GM23338 (cell line): ENCODE data around the gene ITGA1. TPM values are rescaled to one million over a fixed set of nuclear protein-coding genes. Genes with fewer than 3 reads are reported as not detected.

ENCODE experiments used
- ATAC-seq: fragments of 200-7000 bp; cut with Tn5 transposase; 3 replicates; pipeline ENCODE4 v1.9.1; 2020
- DNase-seq: peaks from one replicate; pipeline ENCODE4 v3.0.0-alpha.2; 2015; ENCODE audit warnings: low spot score
- H2AFZ ChIP-seq: fragments of 200-600 bp; sonication (generic); 2 replicates; pipeline ENCODE4 v1.8.0; 2016; ENCODE audit warnings: antibody characterized with exemption, mild to moderate bottlenecking, moderate library complexity
- H3F3A ChIP-seq: fragments of 200-600 bp; sonication (generic); replicated peaks from 2 replicates; pipeline ENCODE4 v1.8.0; 2017; ENCODE audit warnings: antibody characterized with exemption, mixed run types, low read depth
- H3K27ac ChIP-seq: fragments of 200-600 bp; sonication (generic); 2 replicates; pipeline ENCODE4 v1.6.1; 2016; ENCODE audit warnings: low read depth
- H3K27me3 ChIP-seq: fragments of 200-600 bp; sonication (generic); 2 replicates; pipeline ENCODE4 v1.8.0; 2016; ENCODE audit warnings: mild to moderate bottlenecking, mixed run types, moderate library complexity; ENCODE audit not compliant: insufficient read depth
- H3K36me3 ChIP-seq: fragments of 200-600 bp; sonication (generic); 2 replicates; pipeline ENCODE4 v1.8.0; 2016; ENCODE audit warnings: mild to moderate bottlenecking; ENCODE audit not compliant: insufficient read depth
- H3K4me1 ChIP-seq: fragments of 200-600 bp; sonication (generic); 2 replicates; pipeline ENCODE4 v1.8.0; 2016; ENCODE audit warnings: mild to moderate bottlenecking, moderate library complexity; ENCODE audit not compliant: insufficient read depth
- H3K4me2 ChIP-seq: fragments of 200-600 bp; sonication (generic); 2 replicates; pipeline ENCODE4 v1.7.1; 2017; ENCODE audit warnings: mixed run types
- H3K4me3 ChIP-seq: fragments of 200-600 bp; sonication (generic); 2 replicates; pipeline ENCODE4 v1.6.1; 2016; ENCODE audit warnings: mixed run types
- H3K79me2 ChIP-seq: fragments of 200-600 bp; sonication (generic); replicated peaks from 2 replicates; pipeline ENCODE4 v1.8.0; 2017; ENCODE audit warnings: mild to moderate bottlenecking; ENCODE audit not compliant: insufficient read depth
- H3K9me2 ChIP-seq: fragments of 200-600 bp; sonication (generic); 2 replicates; pipeline ENCODE4 v1.8.0; 2017; ENCODE audit not compliant: insufficient read depth
- H4K20me1 ChIP-seq: fragments of 200-600 bp; sonication (generic); replicated peaks from 2 replicates; pipeline ENCODE4 v1.8.0; 2017; ENCODE audit warnings: mild to moderate bottlenecking; ENCODE audit not compliant: insufficient read depth
- H3K27ac Mint-ChIP-seq: 2 replicates; pipeline ENCODE4 v1.8.0; 2020; ENCODE audit warnings: inconsistent platforms, mild to moderate bottlenecking, moderate library complexity, mixed read lengths
- H3K27me3 Mint-ChIP-seq: 3 replicates; pipeline ENCODE4 v1.8.0; 2022; ENCODE audit warnings: low read depth, mild to moderate bottlenecking, moderate library complexity, mixed read lengths, inconsistent platforms; ENCODE audit not compliant: insufficient read depth, poor library complexity
- H3K36me3 Mint-ChIP-seq: 3 replicates; pipeline ENCODE4 v1.8.0; 2021; ENCODE audit warnings: low read depth, mild to moderate bottlenecking, inconsistent platforms, moderate library complexity, mixed read lengths
- H3K4me1 Mint-ChIP-seq: 3 replicates; pipeline ENCODE4 v1.8.0; 2020; ENCODE audit warnings: mild to moderate bottlenecking, inconsistent platforms, mixed read lengths
- H3K4me3 Mint-ChIP-seq: 3 replicates; pipeline ENCODE4 v1.8.0; 2021; ENCODE audit warnings: moderate library complexity, mild to moderate bottlenecking, inconsistent platforms, mixed read lengths
- H3K9me3 Mint-ChIP-seq: 3 replicates; pipeline ENCODE4 v1.8.0; 2020; ENCODE audit warnings: moderate library complexity, mild to moderate bottlenecking, inconsistent platforms, mixed read lengths
- CREB1 ChIP-seq: fragments of 250-450 bp; sonication (Bioruptor Pico); IDR thresholded peaks from 2 replicates; pipeline ENCODE4 v1.5.0; 2020; ENCODE audit warnings: low read depth, mild to moderate bottlenecking, moderate library complexity
- ETS1 ChIP-seq: IDR thresholded peaks from 2 replicates; pipeline ENCODE4 v1.6.1; 2016; ENCODE audit warnings: antibody characterized with exemption
- EZH2phosphoT487 ChIP-seq: fragments of 200-600 bp; sonication (generic); IDR thresholded peaks from one replicate; pipeline ENCODE4 v1.8.1; 2018; ENCODE audit warnings: antibody characterized with exemption; ENCODE audit not compliant: unreplicated experiment
- JUNB ChIP-seq: IDR thresholded peaks from one replicate; pipeline ENCODE4 v1.6.1; 2016; ENCODE audit warnings: antibody characterized with exemption; ENCODE audit not compliant: unreplicated experiment
- POLR2AphosphoS5 ChIP-seq: IDR thresholded peaks from 2 replicates; pipeline ENCODE4 v1.6.1; 2016; ENCODE audit warnings: antibody characterized with exemption, low read depth
- STAT1 ChIP-seq: IDR thresholded peaks from one replicate; pipeline ENCODE4 v1.6.1; 2016; ENCODE audit warnings: antibody characterized with exemption; ENCODE audit not compliant: unreplicated experiment
- ZNF114 ChIP-seq: fragments of 250-450 bp; sonication (Bioruptor Pico); IDR thresholded peaks from 2 replicates; pipeline ENCODE4 v1.5.0; 2020; ENCODE audit warnings: mild to moderate bottlenecking, moderate library complexity
- ZNF462 ChIP-seq: fragments of 250-450 bp; sonication (Bioruptor Pico); IDR thresholded peaks from 2 replicates; pipeline ENCODE4 v1.5.0; 2020; ENCODE audit warnings: mild to moderate bottlenecking, moderate library complexity
- polyA plus RNA-seq: library from polyadenylated mRNA; unstranded; fragments of >200 nt; fragmentation: Nextera tagmentation; extraction: Ambion mirVana; gene quantifications from 2 replicates; pipeline ENCODE4 v1.2.1, GENCODE V29; 2016
- total RNA-seq: library from RNA; depleted of rRNA; stranded (reverse); fragments of >200 nt; shearing (Covaris generic); gene quantifications from 2 replicates; pipeline ENCODE4 v1.2.3, GENCODE V29; 2014

The ITGA1 gene
- total and polyA plus RNA-seq, 2 experiments from 2014 or later = 1.8 to 4.9 TPM

- TF ChIP-seq ZNF462 (CRISPR knock-in tag) (no peak), CREB1 (CRISPR knock-in tag) (no peak)
These were observed 4.3 kb upstream of the ITGA1 start (continued) for GRCh38 chr5:52783226-52783959.

- Mint-ChIP-seq H3K27me3 (peaks cover 6% of the 10 kb centered on the region), H3K4me1 (peaks cover 13% of the 10 kb centered on the region), H3K4me3 (no peak overlapping the region), H3K9me3 (no peaks in the 10 kb centered on the region), H3K36me3 (no peaks in the 10 kb centered on the region), H3K27ac (no peak overlapping the region)
- Histone ChIP-seq H4K20me1 (no peaks in the 10 kb centered on the region), H3K36me3 (no peaks in the 10 kb centered on the region), H3K27me3 (no peaks in the 10 kb centered on the region), H3K4me3 (no peak overlapping the region), H3F3A (0 out of 2 replicates have a peak, but pooled peaks cover 6% of the 10 kb centered on the region), H3K4me2 (no peak overlapping the region), H3K27ac (no peak overlapping the region), H3K4me1 (peaks cover 5% of the 10 kb centered on the region), H3K9me2 (no peaks in the 10 kb centered on the region; the same call in 1 of the 2 replicates), H3K79me2 (no peaks in the 10 kb centered on the region), H2AFZ (no peak overlapping the region)
- DNase-seq = no peak
- ATAC-seq = no peak
- TF ChIP-seq JUNB = no peak
- TF ChIP-seq STAT1 = no peak
- TF ChIP-seq ZNF462 (CRISPR knock-in tag) = no peak
- no peak for TF ChIP-seq CREB1 (CRISPR knock-in tag)
- TF ChIP-seq POLR2AphosphoS5 = no peak
- no peak for TF ChIP-seq EZH2phosphoT487
- TF ChIP-seq ZNF114 (CRISPR knock-in tag) = no peak
- TF ChIP-seq ETS1 = no peak
These were observed 3.0 kb upstream of the ITGA1 start for GRCh38 chr5:52784737-52785136.
